Chondrocyte (in vitro differentiated cells): Measurements from ENCODE around the gene APOLD1. TPM values are rescaled to one million over a fixed set of nuclear protein-coding genes. Genes with fewer than 3 reads are reported as not detected.
A peak's percentile ranks its signal among the peaks of the same experiment; 100 is the strongest.

ENCODE experiments used
- DNase-seq: peaks from one replicate; pipeline ENCODE4 v3.0.0; 2021; ENCODE audit warnings: mixed read lengths, low spot score
- H3K27ac Mint-ChIP-seq: one replicate; pipeline ENCODE4 v1.8.0; 2021; ENCODE audit warnings: mild to moderate bottlenecking, moderate library complexity, mixed read lengths; ENCODE audit not compliant: unreplicated experiment
- H3K27me3 Mint-ChIP-seq: 2 replicates; pipeline ENCODE4 v1.8.0; 2021; ENCODE audit warnings: low read depth, mixed read lengths
- H3K36me3 Mint-ChIP-seq: 2 replicates; pipeline ENCODE4 v1.8.0; 2021; ENCODE audit warnings: low read depth, mixed read lengths
- H3K4me1 Mint-ChIP-seq: 2 replicates; pipeline ENCODE4 v1.8.0; 2021; ENCODE audit warnings: low read depth, mild to moderate bottlenecking, mixed read lengths
- H3K4me3 Mint-ChIP-seq: one replicate; pipeline ENCODE4 v1.8.0; 2021; ENCODE audit warnings: mild to moderate bottlenecking, moderate library complexity, mixed read lengths; ENCODE audit not compliant: unreplicated experiment
- H3K9me3 Mint-ChIP-seq: 2 replicates; pipeline ENCODE4 v1.8.0; 2021; ENCODE audit warnings: low read depth, mixed read lengths
- CTCF ChIP-seq: fragments of 200-600 bp; sonication (generic); IDR thresholded peaks from 2 replicates; pipeline ENCODE4 v1.5.0; 2021; ENCODE audit warnings: antibody characterized with exemption, mild to moderate bottlenecking, moderate library complexity
- total RNA-seq: library from RNA; stranded (reverse); gene quantifications from 3 replicates; pipeline ENCODE4 v1.2.1, GENCODE V29; 2021

The APOLD1 gene
- total RNA-seq, 1 donor from 2014 or later = 7.1 TPM

DNA sequence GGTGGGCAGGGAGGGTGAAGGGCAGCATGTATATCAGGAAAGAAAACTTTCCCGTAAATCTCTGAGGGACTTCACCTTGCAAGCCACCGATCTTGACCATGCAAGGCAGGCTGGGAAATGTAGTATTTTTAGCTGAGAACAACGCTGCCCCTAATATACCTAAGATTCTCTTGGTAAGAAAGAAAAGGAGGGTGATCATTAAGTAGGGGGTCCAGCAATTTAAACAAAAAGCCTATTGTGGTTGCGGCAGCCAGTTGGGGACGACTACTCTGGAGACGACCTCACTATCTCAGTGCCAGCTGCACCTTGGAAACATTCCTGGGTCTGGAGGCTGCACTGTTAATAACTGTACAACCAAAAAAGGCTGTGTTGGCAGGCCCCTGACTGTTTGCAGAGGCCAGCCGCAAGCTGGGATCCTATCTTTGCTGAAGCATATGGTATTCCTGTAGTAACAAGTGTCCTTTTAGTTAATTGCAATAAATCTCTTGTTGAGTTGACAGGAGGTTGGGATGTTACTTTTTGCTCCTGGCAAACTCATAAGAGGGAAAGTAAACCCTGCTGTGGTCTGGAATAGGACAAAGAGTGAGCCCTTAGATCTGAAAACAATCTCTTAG, 6.4 kb downstream of the APOLD1 start:
- Mint-ChIP-seq H3K36me3 (no peaks in the 10 kb centered on the region), H3K9me3 (no peaks in the 10 kb centered on the region), H3K27ac (no peak overlapping the region), H3K27me3 (no peaks in the 10 kb centered on the region), H3K4me1 (peaks cover 27% of the 10 kb centered on the region), H3K4me3 (peak overlapping the region; percentile 33)
- no peak for DNase-seq
- no peak for TF ChIP-seq CTCF

DNA sequence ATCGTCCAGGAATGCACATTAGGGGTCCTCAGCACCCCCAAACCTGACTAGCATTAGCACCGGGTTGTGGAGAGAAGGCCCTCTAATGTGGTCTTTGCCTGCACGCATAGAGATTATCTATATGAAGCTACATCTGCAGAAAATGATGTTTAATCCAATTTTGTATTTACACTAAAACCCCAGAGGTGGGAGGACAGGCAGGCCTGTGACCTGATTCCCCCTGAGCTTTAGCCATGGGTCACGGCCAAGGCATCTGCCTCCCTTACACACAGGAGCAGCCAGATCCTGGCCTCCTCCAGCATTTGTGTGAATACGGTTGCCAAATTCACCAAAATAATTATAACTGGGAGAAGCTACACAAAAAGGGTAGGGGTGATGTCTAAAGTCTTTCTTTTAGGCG, 7.0 kb downstream of the APOLD1 start:
- H3K27ac Mint-ChIP-seq = no peak overlapping the region
- H3K4me3 Mint-ChIP-seq = no peak overlapping the region

GRCh38 chr12:12794686-12795085, 9.2 kb downstream of the APOLD1 start:
- H3K27me3 Mint-ChIP-seq = no peaks in the 10 kb centered on the region
- H3K9me3 Mint-ChIP-seq = no peaks in the 10 kb centered on the region
- H3K4me1 Mint-ChIP-seq = peaks cover 14% of the 10 kb centered on the region
- no peak overlapping the region for H3K4me3 Mint-ChIP-seq
- DNase-seq = no peak
- no peak overlapping the region for H3K27ac Mint-ChIP-seq
- no peak for TF ChIP-seq CTCF
- H3K36me3 Mint-ChIP-seq = peaks cover 1% of the 10 kb centered on the region

More for the DNA sequence above, 7.0 kb downstream of the APOLD1 start:
- TF ChIP-seq CTCF = no peak
- no peak for DNase-seq
- Mint-ChIP-seq H3K36me3 (peaks cover under 1% of the 10 kb centered on the region), H3K4me1 (peaks cover 25% of the 10 kb centered on the region), H3K9me3 (no peaks in the 10 kb centered on the region), H3K27me3 (no peaks in the 10 kb centered on the region)

DNA sequence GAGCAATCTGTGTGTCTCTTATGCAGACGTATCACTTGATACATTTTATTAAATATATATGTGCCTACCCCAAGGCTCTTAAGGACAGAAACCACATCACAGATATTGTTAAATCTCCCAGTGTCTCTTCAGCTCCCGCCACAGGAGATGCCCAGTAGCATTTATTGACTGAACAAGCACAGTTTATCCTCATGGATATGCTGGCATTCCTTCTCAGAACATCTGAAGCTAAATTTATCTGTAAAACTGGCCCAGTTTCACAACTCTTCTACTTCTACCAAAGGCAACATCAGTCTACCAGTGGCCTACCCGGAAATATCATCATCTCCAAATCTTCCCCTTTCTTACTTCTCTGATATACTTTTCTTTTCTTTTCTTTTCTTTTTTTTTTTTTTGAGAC, 10.7 kb downstream of the APOLD1 start:
- no peaks in the 10 kb centered on the region for H3K9me3 Mint-ChIP-seq
- DNase-seq = no peak
- H3K4me3 Mint-ChIP-seq = no peak overlapping the region
- H3K4me1 Mint-ChIP-seq = peaks cover 16% of the 10 kb centered on the region
- TF ChIP-seq CTCF = no peak
- H3K36me3 Mint-ChIP-seq = peaks cover 1% of the 10 kb centered on the region
- H3K27me3 Mint-ChIP-seq = no peaks in the 10 kb centered on the region
- no peak overlapping the region for H3K27ac Mint-ChIP-seq

GRCh38 chr12:12796928-12797793, 11.7 kb downstream of the APOLD1 start:
- Mint-ChIP-seq H3K27me3 (no peaks in the 10 kb centered on the region), H3K27ac (no peak overlapping the region), H3K9me3 (no peaks in the 10 kb centered on the region), H3K36me3 (peaks cover 1% of the 10 kb centered on the region), H3K4me3 (no peak overlapping the region), H3K4me1 (peaks cover 8% of the 10 kb centered on the region)
- no peak for TF ChIP-seq CTCF
- DNase-seq = no peak
